HG03159 (cell line): Measurements from ENCODE around the gene ATP2C1.
A peak's percentile ranks its signal among the peaks of the same experiment; 100 is the strongest.

Source experiments
- ATAC-seq: cut with Tn5 transposase; IDR thresholded peaks from one replicate; pipeline ENCODE4 v1.9.1; 2021; ENCODE audit warnings: mild to moderate bottlenecking, moderate library complexity; ENCODE audit not compliant: unreplicated experiment

The ATP2C1 gene

GRCh38 chr3:130973406-130973805, 79.5 kb downstream of the ATP2C1 start:
- no peak for ATAC-seq

DNA sequence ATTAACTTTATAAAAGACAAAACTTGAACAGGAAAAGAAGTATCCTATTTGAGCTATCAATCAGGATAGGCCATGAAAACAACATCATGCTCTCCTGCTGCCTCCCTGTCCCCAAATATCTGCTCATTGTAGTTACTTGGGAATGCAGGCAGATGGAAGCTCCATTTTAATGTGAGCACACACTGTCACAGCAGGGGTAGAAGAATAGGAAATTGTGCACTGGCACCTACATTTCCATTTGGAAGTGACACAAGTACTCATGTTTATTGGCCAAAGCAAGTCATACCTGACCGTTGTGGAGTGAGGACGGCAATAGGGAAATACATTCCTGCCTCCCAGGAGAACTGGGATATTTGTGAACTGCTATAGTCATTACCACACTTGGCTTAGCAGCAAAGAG, 80.3 kb downstream of the ATP2C1 start:
- ATAC-seq, result no peak

DNA sequence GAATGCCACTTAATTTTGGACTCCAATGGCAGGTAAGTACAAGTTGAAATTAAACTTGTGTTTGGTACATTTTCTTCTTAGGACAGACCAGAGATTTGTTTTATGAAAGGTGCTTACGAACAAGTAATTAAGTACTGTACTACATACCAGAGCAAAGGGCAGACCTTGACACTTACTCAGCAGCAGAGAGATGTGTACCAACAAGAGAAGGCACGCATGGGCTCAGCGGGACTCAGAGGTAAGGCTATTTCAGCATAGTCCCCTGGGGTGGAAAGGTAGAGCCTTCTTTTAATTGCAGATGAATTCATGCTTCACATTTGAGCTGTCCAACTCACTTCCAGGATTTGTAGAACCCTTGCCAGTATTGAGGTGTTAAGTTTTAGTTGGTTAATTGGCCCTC, 81.4 kb downstream of the ATP2C1 start:
- ATAC-seq, result no peak

DNA sequence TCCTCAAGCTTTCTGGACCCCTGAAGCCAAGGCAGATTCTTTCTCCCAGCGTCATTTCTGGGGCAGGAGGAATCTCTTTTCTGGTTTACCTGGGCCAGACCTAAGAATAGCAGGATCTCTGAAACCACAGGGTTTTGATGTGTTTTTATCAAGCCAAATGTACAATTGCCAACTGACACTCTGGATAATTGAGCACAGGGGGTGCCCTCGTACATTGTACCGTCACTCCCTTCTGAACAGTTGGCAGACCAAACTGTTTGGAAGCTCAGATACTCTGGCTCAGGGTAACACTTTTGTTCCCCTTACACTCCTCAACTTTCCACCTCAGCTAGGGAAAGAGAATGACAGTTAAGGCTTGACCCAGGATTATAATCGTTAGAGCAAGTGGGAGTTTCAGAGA, 82.8 kb downstream of the ATP2C1 start:
- no peak for ATAC-seq

DNA sequence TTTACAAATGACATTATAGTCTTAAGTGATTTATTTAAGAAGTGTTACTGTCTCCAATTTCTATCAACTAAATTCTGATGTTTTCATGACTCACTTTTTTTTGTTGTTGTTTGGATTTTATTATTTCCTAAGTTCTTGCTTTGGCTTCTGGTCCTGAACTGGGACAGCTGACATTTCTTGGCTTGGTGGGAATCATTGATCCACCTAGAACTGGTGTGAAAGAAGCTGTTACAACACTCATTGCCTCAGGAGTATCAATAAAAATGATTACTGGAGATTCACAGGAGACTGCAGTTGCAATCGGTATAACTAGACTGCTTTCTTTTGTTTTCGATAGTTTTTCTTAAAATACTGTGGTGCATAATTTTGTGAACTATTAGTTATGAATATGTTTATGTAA, 85.2 kb downstream of the ATP2C1 start:
- ATAC-seq, result no peak

DNA sequence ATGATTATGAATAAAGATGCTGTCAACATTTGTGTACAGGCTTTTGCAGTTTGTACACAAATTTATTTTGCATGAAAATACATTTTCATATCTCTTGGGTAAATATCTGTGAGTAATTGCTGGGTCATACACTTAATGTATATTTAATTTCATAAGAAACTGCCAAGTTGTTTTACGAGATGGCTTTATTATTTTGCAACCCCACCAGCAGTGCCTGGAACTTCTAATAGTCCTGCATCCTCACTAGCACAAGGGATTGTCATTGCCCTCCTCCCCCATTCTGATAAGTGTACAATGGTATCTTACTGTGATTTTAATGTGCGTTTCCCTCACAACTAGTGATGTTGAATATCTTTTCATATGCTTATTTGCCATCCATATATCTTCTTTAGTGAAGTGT, 87.6 kb downstream of the ATP2C1 start:
- no peak for ATAC-seq

- ATAC-seq, result no peak
These were observed 96.4 kb downstream of the ATP2C1 start for GRCh38 chr3:130990282-130990681.

DNA sequence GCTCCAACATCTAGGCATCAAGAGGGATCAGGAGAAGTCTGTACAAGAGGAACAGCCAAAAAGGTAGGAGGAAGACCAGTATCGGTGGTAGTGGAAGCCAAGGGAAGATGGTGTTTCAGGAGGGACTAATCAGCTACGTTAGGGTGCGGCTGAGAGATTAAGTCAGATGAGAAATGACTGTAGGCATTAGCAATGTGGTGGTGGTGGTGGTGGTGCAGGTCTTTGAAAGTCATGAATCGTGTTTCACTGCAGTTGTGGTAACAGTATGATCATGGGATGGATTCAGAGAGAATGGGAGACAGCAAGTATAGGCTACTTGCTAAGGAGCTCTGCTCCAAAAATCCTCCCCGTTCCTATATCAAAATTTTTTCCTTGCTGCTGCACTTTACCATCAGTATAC, 97.2 kb downstream of the ATP2C1 start:
- ATAC-seq, result no peak

DNA sequence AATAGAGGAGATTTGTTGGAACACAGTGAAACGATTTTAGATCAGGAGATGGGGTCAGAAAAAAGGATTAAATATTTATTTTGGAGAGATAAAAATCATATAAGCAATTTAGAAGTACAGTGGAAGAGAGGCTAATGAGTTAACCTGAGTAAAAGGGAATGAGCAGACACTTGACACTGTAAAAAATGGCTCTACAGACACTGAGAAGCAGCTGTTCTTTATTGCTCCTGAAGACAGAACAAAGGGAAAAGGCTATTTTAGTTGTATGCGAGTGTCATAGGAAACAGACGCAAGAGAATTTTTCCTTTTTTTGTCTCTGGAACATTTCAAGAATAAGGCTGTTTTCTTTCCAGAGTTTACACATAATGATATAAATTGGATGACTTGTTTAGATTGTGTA, 98.5 kb downstream of the ATP2C1 start:
- no peak for ATAC-seq

DNA sequence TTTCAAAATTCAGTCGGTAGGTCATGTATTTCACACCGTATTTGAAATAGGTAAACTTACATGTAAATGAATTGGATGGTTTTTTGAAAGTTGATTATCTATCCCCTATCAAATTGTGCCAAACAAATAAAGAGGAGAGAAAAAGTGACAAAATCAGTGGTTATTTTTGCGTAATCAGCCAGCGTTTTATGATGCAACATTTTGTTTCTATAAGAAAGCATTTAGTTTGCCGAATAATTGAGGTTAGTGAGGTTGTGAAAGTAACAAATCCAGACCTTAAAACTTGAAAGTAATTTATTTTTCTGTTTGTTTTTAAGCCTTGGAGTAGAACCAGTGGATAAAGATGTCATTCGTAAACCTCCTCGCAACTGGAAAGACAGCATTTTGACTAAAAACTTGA, 103.4 kb downstream of the ATP2C1 start:
- ATAC-seq, result no peak

- no peak for ATAC-seq
These were observed 107.2 kb downstream of the ATP2C1 start for GRCh38 chr3:131001071-131001470.

DNA sequence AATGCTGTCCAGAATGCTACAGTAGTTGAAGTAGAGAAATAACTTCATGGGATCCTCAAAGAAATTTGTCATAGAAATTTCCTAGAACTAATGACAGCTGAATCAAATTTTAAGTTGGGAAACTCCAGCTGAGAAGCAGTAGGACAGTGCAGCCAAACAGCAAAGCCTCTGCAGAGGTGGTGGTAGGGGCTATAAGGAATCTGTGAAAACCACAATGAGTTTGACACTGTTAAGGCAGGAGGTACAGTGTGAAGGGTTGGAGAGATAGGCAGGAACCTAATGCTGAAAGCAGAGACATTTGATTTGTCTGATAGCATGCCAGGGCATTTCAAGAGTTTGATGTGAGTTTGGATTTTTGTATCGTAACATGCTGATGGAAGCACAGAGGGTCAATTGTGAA, 110.7 kb downstream of the ATP2C1 start:
- no peak for ATAC-seq

- no peak for ATAC-seq
These were observed 113.4 kb downstream of the ATP2C1 start for GRCh38 chr3:131007256-131007655.

- ATAC-seq, result no peak
These were observed 113.9 kb downstream of the ATP2C1 start for GRCh38 chr3:131007782-131008181.

DNA sequence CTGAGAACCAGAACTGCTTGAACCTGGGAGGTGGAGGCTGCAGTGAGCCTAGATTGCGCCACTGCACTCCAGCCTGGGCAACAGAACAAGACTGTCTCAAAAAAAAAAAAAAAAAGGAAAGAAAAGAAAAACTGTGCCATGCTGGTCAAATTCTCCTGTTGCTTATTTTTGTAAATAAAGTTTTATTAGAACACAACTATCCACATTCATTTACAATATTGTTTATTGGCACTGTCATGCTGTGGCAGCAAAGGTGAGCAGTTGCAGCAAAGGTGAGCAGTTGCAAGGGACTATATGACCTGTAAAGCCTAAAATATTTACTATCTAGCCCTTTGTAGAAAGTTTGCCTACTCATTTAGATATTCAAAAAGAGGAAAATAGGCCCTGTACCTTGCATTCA, 114.4 kb downstream of the ATP2C1 start:
- ATAC-seq, result no peak

DNA sequence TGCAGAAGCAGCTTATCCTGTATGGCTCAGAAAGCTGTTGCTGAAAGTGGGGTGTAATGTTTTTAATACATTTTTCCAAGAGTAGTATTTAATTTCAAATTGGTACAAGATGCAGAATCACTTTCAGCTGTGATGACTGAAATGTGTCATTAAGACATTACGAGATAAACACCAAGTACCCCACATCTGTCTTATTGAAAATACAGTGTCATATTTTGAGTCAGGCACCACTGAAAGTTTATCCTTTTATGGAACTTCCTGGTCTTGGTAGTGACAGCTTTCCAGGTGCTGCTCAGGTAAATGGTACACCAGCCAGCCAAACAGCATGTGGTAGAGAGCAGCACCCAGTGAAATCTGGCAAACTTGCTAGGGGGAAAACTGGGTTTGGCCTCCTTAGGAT, 115.8 kb downstream of the ATP2C1 start:
- no peak for ATAC-seq

- ATAC-seq, result no peak
These were observed 125.1 kb downstream of the ATP2C1 start for GRCh38 chr3:131018970-131019369.

DNA sequence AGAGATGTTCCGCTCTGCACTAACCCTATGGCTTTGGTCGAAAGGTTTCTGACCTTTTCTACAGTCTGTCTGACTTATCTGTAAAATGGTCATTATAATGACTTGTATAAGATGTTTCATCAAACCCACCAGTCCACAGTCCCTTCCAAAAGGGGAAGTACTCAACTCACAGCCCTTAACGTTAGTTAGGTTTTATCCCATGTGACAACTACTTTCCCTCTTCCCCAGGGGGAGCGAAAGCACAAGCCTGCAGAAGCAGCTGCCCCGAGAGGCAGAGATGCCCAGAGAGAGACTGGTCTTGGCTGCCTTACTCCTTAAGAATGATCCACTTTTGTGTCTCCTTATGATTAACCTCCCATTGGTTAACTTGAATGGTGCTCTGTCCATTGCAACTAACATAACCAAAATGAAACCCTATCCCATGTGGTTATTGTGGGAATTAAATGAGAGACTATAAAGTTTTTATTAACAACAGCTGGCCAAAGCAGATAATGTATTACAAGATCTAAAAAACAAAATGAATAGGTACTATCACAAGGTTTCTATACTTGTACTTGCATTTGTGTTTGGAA, 126.3 kb downstream of the ATP2C1 start:
- ATAC-seq, result peak; percentile 63

DNA sequence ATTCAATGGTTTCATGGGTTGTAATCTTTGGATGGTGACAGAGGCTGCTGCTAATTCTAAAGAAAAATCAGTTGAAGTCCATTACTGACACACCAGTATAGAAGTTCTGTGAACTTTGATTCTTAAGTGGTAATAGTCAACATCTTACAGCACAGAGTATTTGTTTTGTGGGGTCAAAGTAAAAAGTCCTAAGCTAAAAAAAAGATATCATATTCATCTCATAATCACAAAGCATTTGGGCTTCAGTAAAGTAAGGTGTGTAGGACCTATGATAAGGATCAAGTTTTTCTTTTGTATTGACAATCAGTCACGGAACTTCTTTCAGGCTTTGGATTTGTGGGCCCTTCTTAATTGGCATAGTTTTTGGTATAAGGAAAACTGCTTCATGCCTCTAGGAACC, 131.7 kb downstream of the ATP2C1 start:
- no peak for ATAC-seq

DNA sequence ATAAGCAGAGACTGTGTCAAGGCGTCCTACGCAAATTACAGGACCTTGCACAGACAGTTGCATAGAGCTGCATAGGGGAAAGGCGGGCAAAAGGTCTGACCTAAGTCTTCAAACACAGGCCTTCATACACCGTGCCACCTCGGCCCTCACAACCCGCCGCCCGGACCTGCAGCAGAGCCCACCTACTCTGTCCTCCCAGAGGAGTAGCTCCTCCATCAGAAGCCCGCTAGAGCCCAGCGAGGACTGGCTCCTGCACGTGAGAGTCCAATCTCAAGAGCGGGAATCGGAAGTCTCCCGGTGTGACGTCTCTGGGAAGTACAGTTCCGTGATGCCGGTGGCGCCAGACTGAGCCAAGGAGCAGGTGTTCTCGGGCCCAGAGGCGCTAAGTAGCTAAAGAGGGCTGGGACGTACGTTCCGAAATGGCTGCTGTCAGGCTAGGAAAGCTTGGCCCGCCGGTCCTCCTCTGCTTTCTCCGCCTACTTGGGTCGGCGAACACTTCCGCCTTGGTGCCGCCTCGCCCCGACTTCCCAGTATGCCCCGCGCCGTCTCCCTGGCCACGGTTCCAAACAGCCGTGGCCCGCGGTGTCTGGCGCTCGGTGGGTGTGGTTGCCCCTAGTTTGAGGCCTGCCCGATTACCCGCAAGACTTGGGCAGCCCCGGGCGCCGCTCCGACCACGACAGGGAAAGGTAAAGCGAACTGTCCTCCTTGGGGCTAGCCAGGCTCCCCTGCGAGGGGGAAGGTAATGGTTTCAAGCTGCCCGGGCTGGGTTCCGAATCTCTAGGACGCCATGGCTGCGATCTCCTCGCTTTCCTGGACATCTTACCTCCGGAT, 132.7 kb downstream of the ATP2C1 start, which contains the start of the genes ASTE1 and NEK11:
ASTE1 (minus strand) TSS at position 505 of the 831 bp plus-strand sequence. CDS start 1,519 bp downstream, outside the sequence.
NEK11 (plus strand) TSS at position 557 of the 831 bp plus-strand sequence. CDS start 2,832 bp downstream, outside the sequence.
- peak; percentile 98 for ATAC-seq

DNA sequence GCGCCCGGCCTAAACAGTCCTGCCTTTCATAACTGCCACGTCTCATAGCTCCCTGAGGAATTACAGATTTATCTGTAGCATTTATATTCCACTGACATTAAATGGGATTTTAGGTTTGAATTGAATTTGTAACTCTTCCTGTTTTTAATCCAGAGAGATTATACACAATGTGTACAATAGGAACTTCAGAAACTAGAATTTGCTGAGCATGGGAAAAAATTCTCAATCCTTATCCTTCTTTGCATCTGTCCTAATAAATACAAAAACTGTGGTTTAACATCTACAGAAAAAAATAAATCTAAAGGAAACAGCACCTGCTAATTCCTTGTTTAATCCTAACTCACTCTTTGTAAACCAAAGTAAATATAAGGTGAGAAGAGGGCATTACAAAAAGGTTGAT, 135.0 kb downstream of the ATP2C1 start:
- no peak for ATAC-seq

GRCh38 chr3:131031660-131032059, 137.8 kb downstream of the ATP2C1 start:
- no peak for ATAC-seq
